WTC11 (cell line): ENCODE measurements around the gene RAI1. TPM values are rescaled to one million over a fixed set of nuclear protein-coding genes. Genes with fewer than 3 reads are reported as not detected.

ENCODE experiments used
- ATAC-seq: fragments of 200-7000 bp; cut with Tn5 transposase; 2 replicates; pipeline ENCODE4 v1.10.0; 2021; ENCODE audit warnings: mild to moderate bottlenecking, moderate library complexity
- CTCF ChIA-PET: fragments of 300-600 bp; sonication (Branson Sonifier 250); formaldehyde crosslinking; loops from one replicate; lab custom pipeline; 2021; ENCODE audit warnings: antibody characterized with exemption; lab: Charles Lee
- POLR2A ChIA-PET: fragments of 350-600 bp; sonication (Branson Sonifier 250); formaldehyde crosslinking; loops from one replicate; lab custom pipeline; 2021; ENCODE audit warnings: antibody characterized with exemption; lab: Charles Lee
- DNase-seq: peaks from one replicate; pipeline ENCODE4 v3.0.0; 2021; ENCODE audit warnings: low spot score
- H3K27ac Mint-ChIP-seq: 2 replicates; pipeline ENCODE4 v1.8.0; 2021; ENCODE audit warnings: mixed read lengths
- H3K27me3 Mint-ChIP-seq: 2 replicates; pipeline ENCODE4 v1.8.0; 2021; ENCODE audit warnings: low read depth, mild to moderate bottlenecking, moderate library complexity, mixed read lengths
- H3K36me3 Mint-ChIP-seq: 2 replicates; pipeline ENCODE4 v1.8.0; 2021; ENCODE audit warnings: mixed read lengths
- H3K4me1 Mint-ChIP-seq: 2 replicates; pipeline ENCODE4 v1.8.0; 2022; ENCODE audit warnings: mixed read lengths
- H3K4me3 Mint-ChIP-seq: 2 replicates; pipeline ENCODE4 v1.8.0; 2021; ENCODE audit warnings: mild to moderate bottlenecking, moderate library complexity, mixed read lengths
- H3K9me3 Mint-ChIP-seq: 2 replicates; pipeline ENCODE4 v1.8.0; 2021; ENCODE audit warnings: mixed read lengths
- CBFB ChIP-seq: sonication (generic); formaldehyde crosslinking; IDR thresholded peaks from 2 replicates; pipeline ENCODE4 v1.8.1; 2022; ENCODE audit warnings: mild to moderate bottlenecking, low read depth, missing genetic modification reagents
- CREB1 ChIP-seq: sonication (generic); formaldehyde crosslinking; IDR thresholded peaks from 2 replicates; pipeline ENCODE4 v1.8.0; 2023; ENCODE audit warnings: mild to moderate bottlenecking, missing genetic modification reagents
- CREM ChIP-seq: sonication (generic); formaldehyde crosslinking; IDR thresholded peaks from 2 replicates; pipeline ENCODE4 v1.8.1; 2022; ENCODE audit warnings: mild to moderate bottlenecking, missing genetic modification reagents, moderate library complexity
- ESRRA ChIP-seq: sonication (generic); formaldehyde crosslinking; IDR thresholded peaks from 2 replicates; pipeline ENCODE4 v1.8.1; 2022; ENCODE audit warnings: mild to moderate bottlenecking, missing genetic modification reagents, borderline replicate concordance
- ETV6 ChIP-seq: sonication (generic); formaldehyde crosslinking; IDR thresholded peaks from 2 replicates; pipeline ENCODE4 v1.8.1; 2022; ENCODE audit warnings: mild to moderate bottlenecking, missing genetic modification reagents
- FOXP1 ChIP-seq: sonication (generic); formaldehyde crosslinking; IDR thresholded peaks from 2 replicates; pipeline ENCODE4 v1.8.0; 2022; ENCODE audit warnings: missing genetic modification reagents, mild to moderate bottlenecking, moderate library complexity, borderline replicate concordance
- MXD4 ChIP-seq: fragments of 250-450 bp; sonication (Bioruptor Pico); IDR thresholded peaks from 2 replicates; pipeline ENCODE4 v1.8.0; 2021; ENCODE audit warnings: mild to moderate bottlenecking, moderate library complexity, borderline replicate concordance
- MYBL2 ChIP-seq: sonication (generic); formaldehyde crosslinking; IDR thresholded peaks from 2 replicates; pipeline ENCODE4 v1.8.1; 2023; ENCODE audit warnings: mild to moderate bottlenecking, moderate library complexity, missing genetic modification reagents
- NFE2L1 ChIP-seq: sonication (generic); formaldehyde crosslinking; IDR thresholded peaks from 2 replicates; pipeline ENCODE4 v1.8.1; 2023; ENCODE audit warnings: missing genetic modification reagents
- PRRX2 ChIP-seq: fragments of 250-450 bp; sonication (Bioruptor Pico); IDR thresholded peaks from 2 replicates; pipeline ENCODE4 v1.8.0; 2021; ENCODE audit warnings: mild to moderate bottlenecking
- SOX15 ChIP-seq: fragments of 250-450 bp; sonication (Bioruptor Pico); IDR thresholded peaks from 2 replicates; pipeline ENCODE4 v1.9.0; 2021; ENCODE audit warnings: mild to moderate bottlenecking
- TCF7 ChIP-seq: sonication (generic); formaldehyde crosslinking; IDR thresholded peaks from 2 replicates; pipeline ENCODE4 v1.8.0; 2022; ENCODE audit warnings: mild to moderate bottlenecking, low read depth, missing genetic modification reagents, moderate library complexity
- TEAD1 ChIP-seq: sonication (generic); formaldehyde crosslinking; IDR thresholded peaks from 2 replicates; pipeline ENCODE4 v1.8.0; 2022; ENCODE audit warnings: mild to moderate bottlenecking, missing genetic modification reagents
- TEAD4 ChIP-seq: sonication (generic); formaldehyde crosslinking; IDR thresholded peaks from 2 replicates; pipeline ENCODE4 v1.8.0; 2022; ENCODE audit warnings: mild to moderate bottlenecking, missing genetic modification reagents
- ZNF396 ChIP-seq: fragments of 250-450 bp; sonication (Bioruptor Pico); IDR thresholded peaks from 2 replicates; pipeline ENCODE4 v1.8.0; 2021; ENCODE audit warnings: mild to moderate bottlenecking, moderate library complexity, borderline replicate concordance
- ZNF416 ChIP-seq: fragments of 250-450 bp; sonication (Bioruptor Pico); IDR thresholded peaks from 2 replicates; pipeline ENCODE4 v1.9.0; 2021; ENCODE audit warnings: mild to moderate bottlenecking, inconsistent platforms
- ZNF423 ChIP-seq: fragments of 250-450 bp; sonication (Bioruptor Pico); IDR thresholded peaks from 2 replicates; pipeline ENCODE4 v2.1.2; 2022; ENCODE audit warnings: mild to moderate bottlenecking, moderate library complexity
- total RNA-seq: library from RNA; stranded (reverse); gene quantifications from 3 replicates; pipeline ENCODE4 v1.2.3, GENCODE V29; 2021
- TF ChIP-seq, protein P1 (sequence below): sonication (generic); formaldehyde crosslinking; IDR thresholded peaks from 2 replicates; pipeline ENCODE4 v1.8.0; 2022; ENCODE audit warnings: mild to moderate bottlenecking, missing genetic modification reagents
- TF ChIP-seq, protein P2 (sequence below): sonication (generic); formaldehyde crosslinking; IDR thresholded peaks from 2 replicates; pipeline ENCODE4 v1.8.1; 2022; ENCODE audit warnings: mild to moderate bottlenecking, moderate library complexity, missing genetic modification reagents
- TF ChIP-seq, protein P3 (sequence below): sonication (generic); formaldehyde crosslinking; IDR thresholded peaks from 2 replicates; pipeline ENCODE4 v1.8.0; 2022; ENCODE audit warnings: mild to moderate bottlenecking, missing genetic modification reagents
- TF ChIP-seq, protein P4 (sequence below): sonication (generic); formaldehyde crosslinking; conservative IDR thresholded peaks from 2 replicates; pipeline ENCODE4 v1.8.1; 2022; ENCODE audit warnings: mild to moderate bottlenecking, missing genetic modification reagents
- TF ChIP-seq, protein P5 (sequence below): sonication (generic); formaldehyde crosslinking; IDR thresholded peaks from 2 replicates; pipeline ENCODE4 v1.8.0; 2023; ENCODE audit warnings: missing genetic modification reagents
- TF ChIP-seq, protein P6 (sequence below): sonication (generic); formaldehyde crosslinking; conservative IDR thresholded peaks from 2 replicates; pipeline ENCODE4 v1.8.1; 2023; ENCODE audit warnings: mild to moderate bottlenecking, low read depth, missing genetic modification reagents, moderate library complexity

The RAI1 gene
- total RNA-seq, 1 experiment from 2014 or later, result 12.7 TPM

DNA sequence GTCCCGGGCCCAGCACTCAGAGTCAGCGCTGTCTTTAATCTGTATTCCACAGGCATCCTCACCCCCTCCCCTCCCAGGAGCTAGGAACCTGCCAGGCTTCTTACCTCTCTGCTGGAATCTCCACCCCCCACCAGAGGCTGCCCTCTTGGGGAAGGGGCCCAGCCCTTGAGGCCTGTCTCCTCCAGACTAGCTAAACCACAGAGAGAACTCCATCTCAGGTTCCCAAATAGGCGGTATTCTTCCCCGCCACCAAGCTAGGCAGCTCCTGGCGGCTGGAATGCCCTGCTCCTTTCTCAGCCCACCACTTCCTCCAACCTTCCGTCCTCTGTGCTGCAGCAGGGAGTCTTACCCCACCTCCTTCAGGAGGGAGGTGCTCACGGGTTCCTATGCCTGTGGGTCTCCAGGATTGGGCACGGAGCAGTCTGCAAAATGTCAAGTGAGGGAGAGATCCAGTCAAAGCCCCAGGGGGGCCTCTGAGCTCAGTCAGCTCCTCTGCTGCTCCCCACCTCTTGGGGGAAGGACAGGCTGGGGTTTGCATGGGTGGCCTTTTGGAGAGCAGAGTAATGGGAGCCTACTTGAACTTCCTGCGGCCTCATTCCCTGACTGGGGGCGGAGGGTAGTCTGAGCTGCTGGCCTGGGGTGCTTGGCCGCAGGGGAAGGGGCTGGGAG lies 99.8 kb downstream of the RAI1 start:
- CTCF ChIA-PET, result interaction anchor here (0.6 to 3.3 kb wide), 32 partner anchors 10 to 284 kb away, joined by 3 to 38 read pairs (median 3); no protein-coding TSS in a partner anchor
- peak overlapping the region; percentile 78 for H3K4me3 Mint-ChIP-seq

More for the DNA sequence above, 99.8 kb downstream of the RAI1 start:
- POLR2A ChIA-PET, result interaction anchor here (0.9 to 2.5 kb wide), 4 partner anchors 35 to 234 kb away, joined by 3 to 11 read pairs (median 4); partner anchors contain the start of gene SREBF1
- Mint-ChIP-seq H3K27ac (peak overlapping the region; percentile 89), H3K27me3 (peaks cover 20% of the 10 kb centered on the region), H3K4me1 (peaks cover 43% of the 10 kb centered on the region), H3K36me3 (no peaks in the 10 kb centered on the region), H3K9me3 (no peaks in the 10 kb centered on the region)
- no peak for TF ChIP-seq ZNF396 (CRISPR knock-in tag)
- TF ChIP-seq, protein P1, sequence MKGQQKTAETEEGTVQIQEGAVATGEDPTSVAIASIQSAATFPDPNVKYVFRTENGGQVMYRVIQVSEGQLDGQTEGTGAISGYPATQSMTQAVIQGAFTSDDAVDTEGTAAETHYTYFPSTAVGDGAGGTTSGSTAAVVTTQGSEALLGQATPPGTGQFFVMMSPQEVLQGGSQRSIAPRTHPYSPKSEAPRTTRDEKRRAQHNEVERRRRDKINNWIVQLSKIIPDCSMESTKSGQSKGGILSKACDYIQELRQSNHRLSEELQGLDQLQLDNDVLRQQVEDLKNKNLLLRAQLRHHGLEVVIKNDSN (CRISPR knock-in tag), result no peak
- no peak for TF ChIP-seq NFE2L1 (CRISPR knock-in tag)
- TF ChIP-seq ZNF416 (CRISPR knock-in tag), result no peak
- TF ChIP-seq ETV6 (CRISPR knock-in tag), result peak; percentile 17; the same call in 1 of the 2 replicates
- 0 out of 2 replicates have a peak, but pooled peaks have one; percentile 25 for TF ChIP-seq FOXP1 (CRISPR knock-in tag)
- TF ChIP-seq CREB1 (CRISPR knock-in tag), result no peak
- TF ChIP-seq, protein P2, sequence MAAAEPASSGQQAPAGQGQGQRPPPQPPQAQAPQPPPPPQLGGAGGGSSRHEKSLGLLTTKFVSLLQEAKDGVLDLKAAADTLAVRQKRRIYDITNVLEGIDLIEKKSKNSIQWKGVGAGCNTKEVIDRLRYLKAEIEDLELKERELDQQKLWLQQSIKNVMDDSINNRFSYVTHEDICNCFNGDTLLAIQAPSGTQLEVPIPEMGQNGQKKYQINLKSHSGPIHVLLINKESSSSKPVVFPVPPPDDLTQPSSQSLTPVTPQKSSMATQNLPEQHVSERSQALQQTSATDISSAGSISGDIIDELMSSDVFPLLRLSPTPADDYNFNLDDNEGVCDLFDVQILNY (CRISPR knock-in tag), result 0 out of 2 replicates have a peak, but pooled peaks have one; percentile 29
- TF ChIP-seq, protein P3, sequence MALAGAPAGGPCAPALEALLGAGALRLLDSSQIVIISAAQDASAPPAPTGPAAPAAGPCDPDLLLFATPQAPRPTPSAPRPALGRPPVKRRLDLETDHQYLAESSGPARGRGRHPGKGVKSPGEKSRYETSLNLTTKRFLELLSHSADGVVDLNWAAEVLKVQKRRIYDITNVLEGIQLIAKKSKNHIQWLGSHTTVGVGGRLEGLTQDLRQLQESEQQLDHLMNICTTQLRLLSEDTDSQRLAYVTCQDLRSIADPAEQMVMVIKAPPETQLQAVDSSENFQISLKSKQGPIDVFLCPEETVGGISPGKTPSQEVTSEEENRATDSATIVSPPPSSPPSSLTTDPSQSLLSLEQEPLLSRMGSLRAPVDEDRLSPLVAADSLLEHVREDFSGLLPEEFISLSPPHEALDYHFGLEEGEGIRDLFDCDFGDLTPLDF, result no peak
- no peak for TF ChIP-seq PRRX2 (CRISPR knock-in tag)
- peak; percentile 52; the same call in 1 of the 2 replicates for TF ChIP-seq TEAD4 (CRISPR knock-in tag)
- TF ChIP-seq, protein P4, sequence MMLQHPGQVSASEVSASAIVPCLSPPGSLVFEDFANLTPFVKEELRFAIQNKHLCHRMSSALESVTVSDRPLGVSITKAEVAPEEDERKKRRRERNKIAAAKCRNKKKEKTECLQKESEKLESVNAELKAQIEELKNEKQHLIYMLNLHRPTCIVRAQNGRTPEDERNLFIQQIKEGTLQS (CRISPR knock-in tag), result no peak
- no peak for TF ChIP-seq MXD4 (CRISPR knock-in tag)
- no peak for TF ChIP-seq CREM
- TF ChIP-seq, protein P5, sequence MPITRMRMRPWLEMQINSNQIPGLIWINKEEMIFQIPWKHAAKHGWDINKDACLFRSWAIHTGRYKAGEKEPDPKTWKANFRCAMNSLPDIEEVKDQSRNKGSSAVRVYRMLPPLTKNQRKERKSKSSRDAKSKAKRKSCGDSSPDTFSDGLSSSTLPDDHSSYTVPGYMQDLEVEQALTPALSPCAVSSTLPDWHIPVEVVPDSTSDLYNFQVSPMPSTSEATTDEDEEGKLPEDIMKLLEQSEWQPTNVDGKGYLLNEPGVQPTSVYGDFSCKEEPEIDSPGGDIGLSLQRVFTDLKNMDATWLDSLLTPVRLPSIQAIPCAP, result no peak
- TF ChIP-seq ZNF423 (CRISPR knock-in tag), result 0 out of 2 replicates have a peak, but pooled peaks have one; percentile 10
- TF ChIP-seq MYBL2 (CRISPR knock-in tag), result peak; percentile 26; the same call in 1 of the 2 replicates
- no peak for TF ChIP-seq ESRRA (CRISPR knock-in tag)
- no peak for TF ChIP-seq CBFB (CRISPR knock-in tag)
- no peak for TF ChIP-seq TCF7 (CRISPR knock-in tag)
- no peak for TF ChIP-seq SOX15
- TF ChIP-seq TEAD1 (CRISPR knock-in tag), result peak; percentile 70; the same call in 1 of the 2 replicates
- TF ChIP-seq, protein P6, sequence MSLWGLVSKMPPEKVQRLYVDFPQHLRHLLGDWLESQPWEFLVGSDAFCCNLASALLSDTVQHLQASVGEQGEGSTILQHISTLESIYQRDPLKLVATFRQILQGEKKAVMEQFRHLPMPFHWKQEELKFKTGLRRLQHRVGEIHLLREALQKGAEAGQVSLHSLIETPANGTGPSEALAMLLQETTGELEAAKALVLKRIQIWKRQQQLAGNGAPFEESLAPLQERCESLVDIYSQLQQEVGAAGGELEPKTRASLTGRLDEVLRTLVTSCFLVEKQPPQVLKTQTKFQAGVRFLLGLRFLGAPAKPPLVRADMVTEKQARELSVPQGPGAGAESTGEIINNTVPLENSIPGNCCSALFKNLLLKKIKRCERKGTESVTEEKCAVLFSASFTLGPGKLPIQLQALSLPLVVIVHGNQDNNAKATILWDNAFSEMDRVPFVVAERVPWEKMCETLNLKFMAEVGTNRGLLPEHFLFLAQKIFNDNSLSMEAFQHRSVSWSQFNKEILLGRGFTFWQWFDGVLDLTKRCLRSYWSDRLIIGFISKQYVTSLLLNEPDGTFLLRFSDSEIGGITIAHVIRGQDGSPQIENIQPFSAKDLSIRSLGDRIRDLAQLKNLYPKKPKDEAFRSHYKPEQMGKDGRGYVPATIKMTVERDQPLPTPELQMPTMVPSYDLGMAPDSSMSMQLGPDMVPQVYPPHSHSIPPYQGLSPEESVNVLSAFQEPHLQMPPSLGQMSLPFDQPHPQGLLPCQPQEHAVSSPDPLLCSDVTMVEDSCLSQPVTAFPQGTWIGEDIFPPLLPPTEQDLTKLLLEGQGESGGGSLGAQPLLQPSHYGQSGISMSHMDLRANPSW (CRISPR knock-in tag), result no peak
- DNase-seq (peak; percentile 71), ATAC-seq (peak; percentile 67)
